CD4-positive, alpha-beta T cell treated with Interleukin-4 for 4 hours (primary cell): ENCODE measurements around the gene IL7R.
"Not testable (repeated sequence)": the region's sequence is repeated elsewhere in the genome, so short reads cannot be mapped to it uniquely, and the experiment has no call there.

Source experiments
- DNase-seq: peaks from one replicate; pipeline ENCODE4 v3.0.0-alpha.2; 2020

IL7R gene

DNA sequence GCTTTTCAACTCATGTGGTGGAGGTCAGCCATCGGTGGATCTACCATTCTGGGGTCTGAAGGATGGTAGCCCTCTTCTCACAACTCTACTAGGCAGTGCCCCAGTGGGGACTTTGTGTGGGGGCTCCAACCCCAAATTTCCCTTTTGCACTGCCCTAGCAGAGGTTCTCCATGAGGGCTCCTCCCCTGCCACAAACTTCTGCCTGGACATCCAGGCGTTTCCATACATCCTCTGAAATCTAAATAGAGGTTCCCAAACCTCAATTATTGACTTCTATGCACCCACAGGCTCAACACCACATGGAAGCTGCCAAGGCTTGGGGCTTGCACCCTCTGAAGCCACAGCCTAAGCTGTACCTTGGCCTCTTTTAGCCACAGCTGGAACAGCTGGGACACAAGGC is 11.2 kb upstream of the IL7R start:
- not testable (repeated sequence) for DNase-seq

DNA sequence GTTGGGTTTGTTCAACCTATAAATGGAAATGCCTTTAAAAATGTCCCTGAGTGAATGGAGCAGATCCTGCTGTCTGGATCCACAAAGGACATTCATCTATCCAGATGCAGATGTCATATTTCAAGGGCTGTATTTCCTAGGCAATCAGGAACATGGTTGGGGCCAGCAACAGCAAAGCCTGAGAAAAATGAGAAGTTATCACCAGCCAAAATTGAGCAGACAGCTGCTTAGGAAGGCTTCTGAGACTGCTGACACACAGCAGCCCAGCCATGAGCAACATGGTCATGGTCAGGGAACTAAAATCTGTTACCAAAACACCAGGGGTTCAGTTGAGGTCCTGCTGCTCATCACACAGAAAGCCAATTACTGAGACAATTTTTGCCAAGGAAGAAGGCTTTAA is 9.2 kb upstream of the IL7R start:
- DNase-seq = no peak

DNA sequence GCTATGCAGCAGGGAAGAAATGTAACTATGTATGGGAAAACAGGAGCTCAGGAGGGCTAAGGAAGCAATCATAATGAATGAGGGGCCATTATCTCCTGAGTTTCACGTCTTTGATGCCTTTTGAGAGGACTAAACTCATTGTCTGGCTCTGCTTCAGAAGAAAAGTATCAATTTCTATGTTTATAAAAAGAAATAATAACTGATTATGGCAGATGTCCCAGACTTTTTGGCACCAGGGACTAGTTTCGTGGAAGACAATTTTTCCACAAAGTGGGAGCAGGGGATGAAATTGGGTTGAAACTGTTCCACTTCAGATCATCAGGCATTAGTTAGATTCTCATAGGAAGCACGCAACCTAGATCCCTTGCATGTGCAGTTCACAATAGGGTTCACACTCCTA is 8.7 kb upstream of the IL7R start:
- no peak for DNase-seq

DNA sequence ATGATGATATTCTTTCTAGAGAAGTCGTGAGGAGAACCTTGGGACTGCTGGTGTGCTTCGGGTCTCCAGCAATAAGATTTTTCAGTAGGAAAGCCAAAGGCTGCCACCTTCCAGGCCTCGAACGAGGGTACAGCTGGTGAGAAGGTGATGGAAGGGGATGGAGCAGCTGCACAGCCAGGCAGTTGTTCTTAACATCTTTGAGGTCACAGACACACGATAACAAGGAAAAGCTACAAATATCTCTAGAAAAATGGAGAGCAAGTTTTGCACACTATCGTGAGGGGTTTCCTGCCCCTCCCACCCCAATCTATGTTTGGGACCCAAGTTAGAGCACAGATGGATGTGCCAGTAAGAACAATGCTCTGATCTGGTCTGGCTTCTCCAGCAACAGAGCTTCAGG is 6.8 kb upstream of the IL7R start:
- DNase-seq = no peak

DNA sequence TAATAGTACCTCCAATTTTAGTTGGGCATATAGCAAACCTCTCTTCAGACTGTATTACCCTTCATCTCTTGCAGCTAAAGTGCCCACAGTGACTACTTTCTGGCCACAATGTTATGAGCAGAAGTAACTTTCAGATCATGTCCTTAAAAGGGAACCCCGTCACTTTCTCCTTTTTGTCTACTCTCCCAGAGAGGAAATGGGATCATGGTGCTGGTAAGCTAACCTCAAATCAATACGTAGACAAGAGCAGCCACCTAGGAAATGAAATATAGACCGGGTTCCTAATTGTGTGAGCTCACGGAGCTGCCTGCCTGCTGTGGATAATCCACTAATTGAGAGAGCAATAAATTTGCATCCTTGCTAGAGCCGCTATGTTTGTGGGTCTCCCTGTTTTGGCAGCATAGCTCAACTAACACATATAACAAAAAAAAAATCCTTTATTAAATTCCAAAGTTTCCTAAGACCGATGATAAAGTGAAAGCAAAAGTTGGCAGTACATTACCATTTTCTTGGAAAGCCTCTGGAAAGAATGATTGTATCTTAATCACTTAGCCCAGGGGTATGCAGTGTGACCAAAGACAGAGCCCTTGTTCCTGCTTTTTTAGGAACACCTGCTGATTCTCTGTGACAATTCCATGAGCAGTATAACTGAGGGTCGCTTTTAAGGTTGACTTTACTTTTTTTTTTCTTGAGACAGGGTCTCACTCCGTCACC is 5.6 kb upstream of the IL7R start:
- no peak for DNase-seq

GRCh38 chr5:35852084-35852734 is 4.5 kb upstream of the IL7R start:
- peak; percentile 84 for DNase-seq

GRCh38 chr5:35852773-35853172 is 3.9 kb upstream of the IL7R start:
- peak; percentile 60 for DNase-seq

DNA sequence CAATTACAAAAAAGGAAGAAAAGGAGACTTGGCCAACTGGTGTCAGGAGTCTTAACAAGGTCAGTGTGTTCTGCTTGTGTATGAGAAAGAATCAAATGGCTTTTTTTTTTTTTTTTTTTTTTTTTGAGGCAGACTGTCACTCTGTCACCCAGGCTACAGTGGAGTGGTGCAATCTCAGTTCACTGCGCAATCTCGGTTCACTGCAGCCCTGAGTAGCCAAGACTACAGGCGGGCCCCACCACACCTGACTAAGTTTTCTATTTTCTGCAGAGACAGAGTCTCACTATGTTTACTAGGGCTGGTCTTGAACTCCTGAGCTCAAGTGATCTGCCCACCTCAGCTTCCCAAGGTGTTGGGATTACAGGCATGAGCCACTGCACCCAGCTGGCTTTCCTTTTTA is 3.1 kb upstream of the IL7R start:
- peak; percentile 93 for DNase-seq

GRCh38 chr5:35854248-35854647 is 2.4 kb upstream of the IL7R start:
- DNase-seq = peak; percentile 98

DNA sequence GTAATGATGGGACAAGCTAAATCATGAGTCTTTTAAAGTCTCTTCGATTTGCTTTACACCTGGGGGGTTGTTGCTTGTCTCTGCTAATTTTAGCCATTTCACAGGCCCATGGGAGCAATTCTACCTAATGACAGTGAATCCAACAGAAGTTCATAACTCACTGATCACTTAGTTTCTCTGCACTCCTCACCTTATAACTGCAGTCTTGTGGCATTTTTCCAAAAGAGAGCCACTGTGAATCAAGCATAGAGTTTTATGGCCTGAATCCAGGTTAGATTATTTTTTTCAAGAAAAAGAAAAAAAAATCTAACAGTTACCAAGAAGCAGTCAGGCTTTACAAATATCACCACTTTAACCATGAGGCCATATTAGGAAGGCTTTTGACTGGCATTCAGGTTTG is 1.5 kb upstream of the IL7R start:
- peak; percentile 66 for DNase-seq

- DNase-seq = not testable (repeated sequence)
Observed at GRCh38 chr5:35856186-35856764, 416 bp upstream of the IL7R start.

DNA sequence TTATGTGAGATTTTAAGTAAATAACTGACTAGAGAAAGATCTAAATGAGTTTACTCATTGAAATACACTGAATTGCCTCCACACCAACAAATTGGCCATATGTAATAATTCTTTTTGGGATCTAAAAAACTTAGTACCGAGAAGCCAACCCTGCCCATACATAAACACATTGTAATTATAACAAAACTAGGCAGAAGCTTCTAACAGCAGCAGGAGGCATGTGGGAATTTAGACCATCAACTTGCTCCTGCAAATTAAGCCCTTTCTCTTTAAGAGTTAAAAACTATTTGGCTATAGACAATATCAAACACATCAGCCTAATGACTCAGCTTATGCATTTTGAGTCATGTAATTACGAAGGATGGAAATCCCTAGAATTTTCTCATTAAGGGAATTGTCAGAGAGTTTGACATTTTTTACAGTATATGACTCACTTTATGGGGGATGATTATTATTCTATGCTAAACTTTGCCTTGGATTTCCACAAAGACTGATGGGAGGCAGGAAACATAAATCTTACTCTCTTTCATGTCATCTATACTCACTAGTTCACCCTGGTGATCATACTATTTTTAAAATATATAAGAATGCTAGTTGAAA is 1.0 kb downstream of the IL7R start:
- DNase-seq = peak; percentile 88

- peak; percentile 82 for DNase-seq
Observed at GRCh38 chr5:35859101-35859661, 2.5 kb downstream of the IL7R start.

DNA sequence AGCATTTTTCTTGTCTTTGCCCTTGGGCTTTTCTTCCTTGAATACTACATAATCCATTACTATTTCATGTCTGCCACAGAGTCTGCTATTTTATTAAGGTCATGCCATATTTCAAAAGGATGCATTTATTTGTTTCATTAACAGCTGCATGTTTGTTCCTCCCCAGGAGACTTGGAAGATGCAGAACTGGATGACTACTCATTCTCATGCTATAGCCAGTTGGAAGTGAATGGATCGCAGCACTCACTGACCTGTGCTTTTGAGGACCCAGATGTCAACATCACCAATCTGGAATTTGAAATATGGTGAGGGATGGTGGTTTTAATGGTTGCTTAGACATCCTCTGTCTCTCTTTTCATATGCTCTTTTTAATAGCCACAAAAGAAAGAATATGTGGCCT is 4.0 kb downstream of the IL7R start:
- DNase-seq = no peak

DNA sequence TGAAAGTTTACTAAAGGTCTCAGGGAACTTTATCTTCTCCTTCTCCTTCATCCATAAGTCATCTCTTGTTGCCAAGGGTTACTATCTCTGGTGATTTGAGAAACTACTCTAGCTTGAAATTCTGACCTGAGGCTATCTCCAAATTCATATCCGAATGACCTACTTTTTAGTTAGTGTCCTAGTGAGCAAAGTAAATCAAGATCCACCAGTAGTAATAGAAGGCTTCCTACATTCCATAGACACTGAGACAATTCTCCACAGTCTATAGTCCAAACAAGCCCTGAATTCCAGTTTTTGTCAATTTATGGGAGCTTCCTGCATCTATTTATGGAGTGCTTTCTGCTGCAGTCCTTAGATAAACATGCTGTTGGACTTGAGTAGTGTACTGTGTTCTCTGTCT is 5.0 kb downstream of the IL7R start:
- DNase-seq = no peak

GRCh38 chr5:35862126-35862525 is 5.4 kb downstream of the IL7R start:
- no peak for DNase-seq

DNA sequence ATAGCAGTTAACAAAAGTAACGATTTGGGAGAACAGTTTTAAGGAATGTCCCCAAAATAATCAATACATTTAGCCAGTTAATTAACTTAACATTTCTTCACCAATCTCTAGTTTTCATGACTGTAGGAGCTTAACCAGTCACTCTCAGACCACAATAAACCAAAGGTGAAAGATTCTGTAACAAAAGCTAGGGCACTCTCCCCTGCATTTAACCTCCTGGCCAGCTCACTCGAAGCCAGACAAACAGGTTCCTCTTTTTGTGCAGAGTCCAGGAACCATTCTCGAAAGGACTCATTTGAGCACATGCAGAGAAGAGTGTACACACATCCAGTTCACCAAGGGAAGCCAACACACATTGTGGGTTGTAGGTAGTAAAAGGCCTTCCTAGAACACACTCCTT is 6.5 kb downstream of the IL7R start:
- no peak for DNase-seq

DNA sequence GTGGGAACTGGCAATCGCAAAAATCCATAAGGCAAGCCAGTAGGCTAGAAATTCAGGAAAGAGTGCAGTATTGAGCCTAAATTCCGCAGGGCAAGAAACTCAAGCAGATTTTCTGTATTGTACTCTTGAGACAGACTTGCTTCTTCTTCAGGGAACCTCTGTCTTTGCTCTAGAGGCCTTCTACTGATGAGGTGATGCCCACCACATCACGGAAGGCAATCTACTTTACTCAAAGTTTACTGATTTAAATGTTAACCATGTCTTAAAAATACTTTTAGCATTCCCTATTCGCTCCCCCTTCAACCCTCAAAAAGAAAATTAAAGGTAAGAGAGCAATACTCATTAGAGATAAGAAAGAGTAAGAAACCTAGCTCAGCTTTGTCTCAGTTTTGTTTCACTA is 11.3 kb downstream of the IL7R start:
- no peak for DNase-seq

- no peak for DNase-seq
Observed at GRCh38 chr5:35869685-35870277, 13.1 kb downstream of the IL7R start.

GRCh38 chr5:35870605-35871004 is 13.9 kb downstream of the IL7R start:
- no peak for DNase-seq

DNA sequence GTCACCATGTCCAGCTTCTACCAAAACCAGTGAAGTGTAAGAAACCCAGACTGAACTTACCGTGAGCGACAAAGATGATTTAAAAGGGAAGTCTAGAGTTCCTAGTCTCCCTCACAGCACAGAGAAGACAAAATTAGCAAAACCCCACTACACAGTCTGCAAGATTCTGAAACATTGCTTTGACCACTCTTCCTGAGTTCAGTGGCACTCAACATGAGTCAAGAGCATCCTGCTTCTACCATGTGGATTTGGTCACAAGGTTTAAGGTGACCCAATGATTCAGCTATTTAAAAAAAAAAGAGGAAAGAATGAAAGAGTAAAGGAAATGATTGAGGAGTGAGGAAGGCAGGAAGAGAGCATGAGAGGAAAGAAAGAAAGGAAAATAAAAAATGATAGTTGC is 19.8 kb downstream of the IL7R start:
- DNase-seq = no peak

GRCh38 chr5:35876922-35877321 is 20.2 kb downstream of the IL7R start:
- no peak for DNase-seq

GRCh38 chr5:35877655-35878054 is 21.0 kb downstream of the IL7R start:
- DNase-seq = no peak
